HepG2 (cell line): ENCODE data around the gene ORMDL3. TPM values are rescaled to one million over a fixed set of nuclear protein-coding genes. Genes with fewer than 3 reads are reported as not detected.
A peak's percentile ranks its signal among the peaks of the same experiment; 100 is the strongest.

Experiments used
- ATAC-seq: fragments of 200-7000 bp; cut with Tn5 transposase; 3 replicates; pipeline ENCODE4 v1.9.1; 2020; ENCODE audit warnings: mild to moderate bottlenecking, moderate library complexity
- BruUV-seq: library from RNA; stranded (reverse); fragments of 400-500 nt; replicated peaks from 2 replicates; lab custom pipeline; 2021; lab: Mats Ljungman, UMichigan
- CTCF ChIA-PET: fragments of 300-600 bp; formaldehyde crosslinking; extraction: SDS; loops from one replicate; lab custom pipeline; 2021; ENCODE audit warnings: low total read pairs, inconsistent platforms, low intra/inter-chr PET ratio; lab: Yijun Ruan, JAX
- POLR2A ChIA-PET: fragments of 350-600 bp; sonication (Branson Sonifier 250); formaldehyde crosslinking; loops from one replicate; lab custom pipeline; 2020; ENCODE audit warnings: antibody characterized with exemption, inconsistent platforms; lab: Yijun Ruan, JAX
- DNase-seq: peaks from one replicate; pipeline ENCODE4 v3.0.0-alpha.2; 2015; ENCODE audit warnings: low spot score
- FAIRE-seq: peaks from 3 replicates; lab custom pipeline; 2011; peaks lifted over from hg19 to GRCh38; lab: Jason Lieb, UNC
- H2AFZ ChIP-seq: one replicate; pipeline ENCODE4 v1.6.1; 2011; ENCODE audit warnings: low read length, inconsistent platforms
- H3K27ac ChIP-seq: fragments of 300-600 bp; 3 replicates; pipeline ENCODE4 v1.8.0; 2011; ENCODE audit warnings: mixed run types, mild to moderate bottlenecking, mixed read lengths, low read length, inconsistent platforms; ENCODE audit not compliant: insufficient read depth; ENCODE audit errors: extremely low read length
- H3K27me3 ChIP-seq, 2 experiments: fragments of 200-600 bp in 1 of 2; 2 replicates in 1 of 2; 3 replicates in 1 of 2; pipeline versions ENCODE4 v1.6.0 to v1.8.0; 2011; ENCODE audit warnings: low read length in 2 of 2, mild to moderate bottlenecking in 2 of 2, moderate library complexity in 2 of 2, inconsistent platforms in 1 of 2; ENCODE audit not compliant: insufficient read depth in 2 of 2, control insufficient read depth in 1 of 2
- H3K36me3 ChIP-seq, 2 experiments: fragments of 200-600 bp in 1 of 2; replicated peaks in 1 of 2; 2 replicates in 1 of 2; 3 replicates in 1 of 2; pipeline versions ENCODE4 v1.5.1 to v1.8.0; 2011; ENCODE audit warnings: low read length in 2 of 2, inconsistent platforms in 1 of 2; ENCODE audit not compliant: insufficient read depth in 2 of 2, control insufficient read depth in 1 of 2
- H3K4me1 ChIP-seq: 2 replicates; pipeline ENCODE4 v1.5.1; 2012; ENCODE audit warnings: low read length, inconsistent platforms; ENCODE audit not compliant: insufficient read depth
- H3K4me2 ChIP-seq: 2 replicates; pipeline ENCODE4 v1.6.0; 2011; ENCODE audit warnings: low read depth, low read length, inconsistent platforms
- H3K4me3 ChIP-seq, 3 experiments: fragments of 200-600 bp in 1 of 3; sonication (generic), shearing (Covaris generic) in 1 of 3; replicated peaks in 1 of 3; 2 replicates each; pipeline ENCODE4 v1.5.1; 2011 to 2016; ENCODE audit warnings: low read length in 3 of 3, inconsistent platforms in 2 of 3, low read depth in 2 of 3, mild to moderate bottlenecking in 2 of 3, control low read depth in 1 of 3, mixed read lengths in 1 of 3; ENCODE audit not compliant: insufficient read depth in 1 of 3
- H3K79me2 ChIP-seq: one replicate; pipeline ENCODE4 v1.6.1; 2011; ENCODE audit warnings: low read length, inconsistent platforms; ENCODE audit not compliant: insufficient read depth
- H3K9ac ChIP-seq: 2 replicates; pipeline ENCODE4 v1.6.0; 2011; ENCODE audit warnings: mild to moderate bottlenecking, low read depth, low read length, inconsistent platforms; ENCODE audit not compliant: insufficient read depth
- H3K9me3 ChIP-seq: 2 replicates; pipeline ENCODE4 v1.5.1; 2012; ENCODE audit warnings: mild to moderate bottlenecking, low read length
- H4K20me1 ChIP-seq: 2 replicates; pipeline ENCODE4 v1.6.0; 2011; ENCODE audit warnings: inconsistent platforms, mild to moderate bottlenecking, low read length, moderate library complexity; ENCODE audit not compliant: insufficient read depth
- BORCS8-MEF2B ChIP-seq: sonication (generic); formaldehyde crosslinking; IDR thresholded peaks from 2 replicates; pipeline ENCODE4 v1.8.0; 2022; ENCODE audit warnings: mild to moderate bottlenecking, missing genetic modification reagents
- HES4 ChIP-seq: sonication (generic); formaldehyde crosslinking; IDR thresholded peaks from 2 replicates; pipeline ENCODE4 v1.9.0; 2021; ENCODE audit warnings: mild to moderate bottlenecking, missing genetic modification reagents, borderline replicate concordance
- HOXA7 ChIP-seq: sonication (generic); formaldehyde crosslinking; IDR thresholded peaks from 2 replicates; pipeline ENCODE4 v1.8.1; 2022; ENCODE audit warnings: mild to moderate bottlenecking, missing genetic modification reagents, moderate library complexity
- KDM5B ChIP-seq: sonication (generic); formaldehyde crosslinking; IDR thresholded peaks from 2 replicates; pipeline ENCODE4 v1.4.0; 2020; ENCODE audit warnings: missing genetic modification reagents, mild to moderate bottlenecking, borderline replicate concordance
- KMT2B ChIP-seq: IDR thresholded peaks from 2 replicates; pipeline ENCODE4 v1.6.1; 2016; ENCODE audit warnings: missing genetic modification reagents, missing compliant biosample characterization
- SMAD3 ChIP-seq: sonication (generic); formaldehyde crosslinking; IDR thresholded peaks from 2 replicates; pipeline ENCODE4 v1.4.0; 2020; ENCODE audit warnings: missing genetic modification reagents
- SRSF4 ChIP-seq: fragments of 200-400 bp; formaldehyde crosslinking; IDR thresholded peaks from one replicate; pipeline ENCODE4 v1.6.1; 2018; ENCODE audit warnings: mild to moderate bottlenecking, low read depth, low read length, moderate library complexity; ENCODE audit not compliant: poor library complexity, severe bottlenecking
- ZFP36 ChIP-seq: fragments of 150-350 bp; IDR thresholded peaks from 2 replicates; pipeline ENCODE4 v1.6.1; 2018; ENCODE audit warnings: borderline replicate concordance, low read length, low read depth; ENCODE audit not compliant: partially characterized antibody
- ZFP82 ChIP-seq: sonication (generic); formaldehyde crosslinking; IDR thresholded peaks from 2 replicates; pipeline ENCODE4 v1.5.1; 2020; ENCODE audit warnings: mild to moderate bottlenecking, missing genetic modification reagents, borderline replicate concordance
- ZNF441 ChIP-seq: sonication (generic); formaldehyde crosslinking; IDR thresholded peaks from 2 replicates; pipeline ENCODE4 v1.7.0; 2021; ENCODE audit warnings: missing genetic modification reagents, borderline replicate concordance
- ZNF501 ChIP-seq: sonication (generic); formaldehyde crosslinking; IDR thresholded peaks from 2 replicates; pipeline ENCODE4 v1.5.1; 2020; ENCODE audit warnings: mild to moderate bottlenecking, moderate library complexity, missing genetic modification reagents
- ZNF782 ChIP-seq: sonication (generic); formaldehyde crosslinking; IDR thresholded peaks from 2 replicates; pipeline ENCODE4 v1.4.0; 2020; ENCODE audit warnings: missing genetic modification reagents, mild to moderate bottlenecking, borderline replicate concordance
- ZNF83 ChIP-seq: sonication (generic); formaldehyde crosslinking; IDR thresholded peaks from 2 replicates; pipeline ENCODE4 v1.4.0; 2020; ENCODE audit warnings: missing genetic modification reagents, mild to moderate bottlenecking, borderline replicate concordance
- whole genome bisulfite sequencing: methylation state at CpG from one replicate; pipeline ENCODE4 v1.1.6; 2017; ENCODE audit warnings: low lambda C conversion rate; 5-methylcytosine and 5-hydroxymethylcytosine counted together
- in situ Hi-C: cut with HindIII; loops from 2 replicates; pipeline ENCODE4 v1.10.0; 2017; ENCODE audit warnings: low pct_unique_long_range_greater_than_20kb; ENCODE audit not compliant: extremely low pct_ligation_motif_present
- intact Hi-C: fragments of 100-400 bp; cut with micrococcal nuclease; formaldehyde crosslinking; loops from one replicate; pipeline ENCODE4 v1.10.0; 2022; ENCODE audit not compliant: unreplicated experiment
- polyA plus RNA-seq, 8 experiments: library from polyadenylated mRNA; depleted of rRNA in 3 of 8; stranded (reverse) in 7 of 8; unstranded in 1 of 8; fragments of >200 nt; fragmentation: Illumina TruSeq in 4 of 8; extraction: Trizol in 4 of 8; gene quantifications; 2 replicates each; pipeline versions ENCODE4 v1.2.1 to v1.2.3, GENCODE V29; 2011 to 2016; ENCODE audit warnings: low read depth in 4 of 8, missing spikeins in 1 of 8, mixed read lengths in 1 of 8; ENCODE audit not compliant: insufficient read depth in 1 of 8
- total RNA-seq, 5 experiments: library from RNA; depleted of rRNA; stranded (reverse); fragments of >200 nt; fragmentation: Illumina TruSeq; extraction: Trizol; gene quantifications; 2 replicates each; pipeline ENCODE4 v1.2.3, GENCODE V29; 2016; ENCODE audit warnings: low read depth in 1 of 5
- TF ChIP-seq, protein P1 (sequence below): sonication (generic); formaldehyde crosslinking; IDR thresholded peaks from 2 replicates; pipeline ENCODE4 v1.5.0; 2020; ENCODE audit warnings: mild to moderate bottlenecking, missing genetic modification reagents
- TF ChIP-seq, protein P2 (sequence below): sonication (generic); formaldehyde crosslinking; IDR thresholded peaks from 2 replicates; pipeline ENCODE4 v1.4.0; 2020; ENCODE audit warnings: mild to moderate bottlenecking, missing genetic modification reagents, borderline replicate concordance
- TF ChIP-seq, protein P3 (sequence below): sonication (generic); formaldehyde crosslinking; IDR thresholded peaks from 2 replicates; pipeline ENCODE4 v1.8.1; 2023; ENCODE audit warnings: mild to moderate bottlenecking, inconsistent platforms, moderate library complexity, missing genetic modification reagents, borderline replicate concordance

The ORMDL3 gene
- total and polyA plus RNA-seq, 2 of the 13 experiments (the other 11 are each of a cell fraction or from before 2014, with no cell fraction given) = 181 to 384 TPM

DNA sequence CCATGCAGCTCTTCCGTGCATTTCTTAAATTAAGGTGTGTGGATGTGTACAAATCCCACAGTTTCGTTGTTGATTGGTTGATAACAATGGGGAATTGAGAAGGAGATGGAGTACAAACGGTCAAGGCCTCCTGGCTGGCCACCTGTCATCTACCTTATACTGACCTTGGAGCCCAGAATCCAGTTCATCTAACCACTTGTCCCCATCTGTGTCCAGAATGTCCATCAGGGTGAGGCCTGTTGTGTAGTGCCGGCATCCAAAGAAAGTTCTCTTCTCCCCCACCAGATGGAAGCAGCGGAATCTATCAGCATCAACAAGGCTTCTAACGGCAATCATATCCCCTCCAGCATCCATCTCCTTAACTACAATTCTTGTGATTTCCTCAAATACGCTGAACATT, 10.5 kb downstream of the ORMDL3 start:
- intact Hi-C loops = loop anchor here (1.0 kb wide), 2 partner anchors 42 to 63 kb away; partner anchors contain the start of gene PSMD3
- peak; percentile 81 for ATAC-seq
- Histone ChIP-seq H3K9ac (no peak overlapping the region), H3K27me3 (no peaks in the 10 kb centered on the region), H2AFZ (no peak overlapping the region), H3K4me2 (peak overlapping the region; percentile 33), H3K9me3 (no peaks in the 10 kb centered on the region), H4K20me1 (peaks cover 6% of the 10 kb centered on the region; the same call in 1 of the 2 replicates), H3K27ac (peak overlapping the region; percentile 30), H3K36me3 (peaks cover 4 to 9% of the 10 kb centered on the region in 2 experiments), H3K4me3 (no peak overlapping the region; a peak in 1 of 6 replicates), H3K79me2 (peaks cover under 1% of the 10 kb centered on the region), H3K4me1 (peaks cover 82% of the 10 kb centered on the region)
- peak; percentile 77 for DNase-seq
- BruUV-seq = no TSS peak
- WGBS = 23% methylated on average over 7 of the region's 7 CpGs
- ChIA-PET CTCF (interaction anchor here (0.8 to 1.5 kb wide), 2 partner anchors 42 to 45 kb away, joined by 3 to 14 read pairs; no protein-coding TSS in a partner anchor), POLR2A (interaction anchor here (1.1 to 2.6 kb wide), 2 partner anchors 9 to 13 kb away, joined by 6 to 12 read pairs; no protein-coding TSS in a partner anchor)
- in situ Hi-C loops = no loop called here
- FAIRE-seq = peak; percentile 94
- TF ChIP-seq ZFP36 = no peak
- no peak for TF ChIP-seq KMT2B
- TF ChIP-seq ZNF501 (CRISPR knock-in tag) = no peak
- TF ChIP-seq ZNF441 (CRISPR knock-in tag) = no peak
- TF ChIP-seq ZNF83 (CRISPR knock-in tag) = no peak
- TF ChIP-seq BORCS8-MEF2B = no peak
- no peak for TF ChIP-seq SMAD3 (CRISPR knock-in tag)
- TF ChIP-seq KDM5B (CRISPR knock-in tag) = no peak
- no peak for TF ChIP-seq HES4
- TF ChIP-seq ZFP82 (CRISPR knock-in tag) = no peak
- TF ChIP-seq ZNF782 = no peak
- no peak for TF ChIP-seq HOXA7 (CRISPR knock-in tag)
- TF ChIP-seq, protein P1, sequence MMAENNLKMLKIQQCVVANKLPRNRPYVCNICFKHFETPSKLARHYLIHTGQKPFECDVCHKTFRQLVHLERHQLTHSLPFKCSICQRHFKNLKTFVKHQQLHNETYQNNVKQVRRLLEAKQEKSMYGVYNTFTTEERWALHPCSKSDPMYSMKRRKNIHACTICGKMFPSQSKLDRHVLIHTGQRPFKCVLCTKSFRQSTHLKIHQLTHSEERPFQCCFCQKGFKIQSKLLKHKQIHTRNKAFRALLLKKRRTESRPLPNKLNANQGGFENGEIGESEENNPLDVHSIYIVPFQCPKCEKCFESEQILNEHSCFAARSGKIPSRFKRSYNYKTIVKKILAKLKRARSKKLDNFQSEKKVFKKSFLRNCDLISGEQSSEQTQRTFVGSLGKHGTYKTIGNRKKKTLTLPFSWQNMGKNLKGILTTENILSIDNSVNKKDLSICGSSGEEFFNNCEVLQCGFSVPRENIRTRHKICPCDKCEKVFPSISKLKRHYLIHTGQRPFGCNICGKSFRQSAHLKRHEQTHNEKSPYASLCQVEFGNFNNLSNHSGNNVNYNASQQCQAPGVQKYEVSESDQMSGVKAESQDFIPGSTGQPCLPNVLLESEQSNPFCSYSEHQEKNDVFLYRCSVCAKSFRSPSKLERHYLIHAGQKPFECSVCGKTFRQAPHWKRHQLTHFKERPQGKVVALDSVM (CRISPR knock-in tag) = no peak
- TF ChIP-seq, protein P2, sequence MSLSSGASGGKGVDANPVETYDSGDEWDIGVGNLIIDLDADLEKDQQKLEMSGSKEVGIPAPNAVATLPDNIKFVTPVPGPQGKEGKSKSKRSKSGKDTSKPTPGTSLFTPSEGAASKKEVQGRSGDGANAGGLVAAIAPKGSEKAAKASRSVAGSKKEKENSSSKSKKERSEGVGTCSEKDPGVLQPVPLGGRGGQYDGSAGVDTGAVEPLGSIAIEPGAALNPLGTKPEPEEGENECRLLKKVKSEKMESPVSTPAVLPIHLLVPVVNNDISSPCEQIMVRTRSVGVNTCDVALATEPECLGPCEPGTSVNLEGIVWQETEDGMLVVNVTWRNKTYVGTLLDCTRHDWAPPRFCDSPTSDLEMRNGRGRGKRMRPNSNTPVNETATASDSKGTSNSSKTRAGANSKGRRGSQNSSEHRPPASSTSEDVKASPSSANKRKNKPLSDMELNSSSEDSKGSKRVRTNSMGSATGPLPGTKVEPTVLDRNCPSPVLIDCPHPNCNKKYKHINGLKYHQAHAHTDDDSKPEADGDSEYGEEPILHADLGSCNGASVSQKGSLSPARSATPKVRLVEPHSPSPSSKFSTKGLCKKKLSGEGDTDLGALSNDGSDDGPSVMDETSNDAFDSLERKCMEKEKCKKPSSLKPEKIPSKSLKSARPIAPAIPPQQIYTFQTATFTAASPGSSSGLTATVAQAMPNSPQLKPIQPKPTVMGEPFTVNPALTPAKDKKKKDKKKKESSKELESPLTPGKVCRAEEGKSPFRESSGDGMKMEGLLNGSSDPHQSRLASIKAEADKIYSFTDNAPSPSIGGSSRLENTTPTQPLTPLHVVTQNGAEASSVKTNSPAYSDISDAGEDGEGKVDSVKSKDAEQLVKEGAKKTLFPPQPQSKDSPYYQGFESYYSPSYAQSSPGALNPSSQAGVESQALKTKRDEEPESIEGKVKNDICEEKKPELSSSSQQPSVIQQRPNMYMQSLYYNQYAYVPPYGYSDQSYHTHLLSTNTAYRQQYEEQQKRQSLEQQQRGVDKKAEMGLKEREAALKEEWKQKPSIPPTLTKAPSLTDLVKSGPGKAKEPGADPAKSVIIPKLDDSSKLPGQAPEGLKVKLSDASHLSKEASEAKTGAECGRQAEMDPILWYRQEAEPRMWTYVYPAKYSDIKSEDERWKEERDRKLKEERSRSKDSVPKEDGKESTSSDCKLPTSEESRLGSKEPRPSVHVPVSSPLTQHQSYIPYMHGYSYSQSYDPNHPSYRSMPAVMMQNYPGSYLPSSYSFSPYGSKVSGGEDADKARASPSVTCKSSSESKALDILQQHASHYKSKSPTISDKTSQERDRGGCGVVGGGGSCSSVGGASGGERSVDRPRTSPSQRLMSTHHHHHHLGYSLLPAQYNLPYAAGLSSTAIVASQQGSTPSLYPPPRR = no peak
- TF ChIP-seq, protein P3, sequence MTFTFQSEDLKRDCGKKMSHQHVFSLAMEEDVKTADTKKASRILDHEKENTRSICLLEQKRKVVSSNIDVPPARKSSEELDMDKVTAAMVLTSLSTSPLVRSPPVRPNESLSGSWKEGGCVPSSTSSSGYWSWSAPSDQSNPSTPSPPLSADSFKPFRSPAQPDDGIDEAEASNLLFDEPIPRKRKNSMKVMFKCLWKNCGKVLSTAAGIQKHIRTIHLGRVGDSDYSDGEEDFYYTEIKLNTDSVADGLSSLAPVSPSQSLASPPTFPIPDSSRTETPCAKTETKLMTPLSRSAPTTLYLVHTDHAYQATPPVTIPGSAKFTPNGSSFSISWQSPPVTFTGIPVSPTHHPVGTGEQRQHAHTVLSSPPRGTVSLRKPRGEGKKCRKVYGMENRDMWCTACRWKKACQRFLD (CRISPR knock-in tag) = no peak
- no peak for TF ChIP-seq SRSF4
